Left forelimb (tissue), 1 donor: ENCODE results near the gene AFMID.
"Not testable (repeated sequence)": the region's sequence is repeated elsewhere in the genome, so short reads cannot be mapped to it uniquely, and the experiment has no call there.

Experiments
- DNase-seq: peaks from one replicate; pipeline ENCODE4 v3.0.0-alpha.2; 2018; ENCODE audit warnings: low spot score

AFMID gene

GRCh38 chr17:78223765-78224164 is 36.6 kb downstream of the AFMID start:
- no peak for DNase-seq

- DNase-seq: no peak
Observed at GRCh38 chr17:78224231-78225087, 37.3 kb downstream of the AFMID start.

- DNase-seq: no peak
Observed at GRCh38 chr17:78225088-78225865, 38.1 kb downstream of the AFMID start.

GRCh38 chr17:78226055-78226758 is 39.0 kb downstream of the AFMID start:
- no peak for DNase-seq

- DNase-seq: no peak
Observed at GRCh38 chr17:78226759-78227454, 39.7 kb downstream of the AFMID start.

- DNase-seq: no peak
Observed at GRCh38 chr17:78227455-78227916, 40.3 kb downstream of the AFMID start.

- DNase-seq: no peak
Observed at GRCh38 chr17:78228176-78228575, 41.0 kb downstream of the AFMID start.

- no peak for DNase-seq
Observed at GRCh38 chr17:78230252-78230962, 43.2 kb downstream of the AFMID start.

- DNase-seq: no peak
Observed at GRCh38 chr17:78230996-78231935, 44.1 kb downstream of the AFMID start, which contains the start of gene TMEM235. Gene TMEM235, plus strand, starts transcription at chr17:78231631. Its CDS starts 393 bp downstream, at chr17:78232024.

- no peak for DNase-seq
Observed at GRCh38 chr17:78231991-78232858, 45.1 kb downstream of the AFMID start.

- DNase-seq: no peak
Observed at GRCh38 chr17:78232859-78233173, 45.7 kb downstream of the AFMID start.

GRCh38 chr17:78233678-78234077 is 46.5 kb downstream of the AFMID start:
- DNase-seq: no peak

GRCh38 chr17:78234261-78234865 is 47.2 kb downstream of the AFMID start:
- DNase-seq: no peak

GRCh38 chr17:78235022-78235421 is 47.9 kb downstream of the AFMID start:
- DNase-seq: not testable (repeated sequence)

- DNase-seq: no peak
Observed at GRCh38 chr17:78235885-78236284, 48.7 kb downstream of the AFMID start.

GRCh38 chr17:78236362-78237127 is 49.4 kb downstream of the AFMID start:
- DNase-seq: no peak

GRCh38 chr17:78237401-78238012 is 50.3 kb downstream of the AFMID start:
- DNase-seq: no peak
